Activated B cell treated with CpG ODN at 0.5 μM for 24 hours (primary cell): ENCODE data around the gene CCL7. TPM values are rescaled to one million over a fixed set of nuclear protein-coding genes. Genes with fewer than 3 reads are reported as not detected.

Source experiments
- ATAC-seq: fragments of 200-7000 bp; cut with Tn5 transposase; one replicate; pipeline ENCODE4 v1.10.0; 2021; ENCODE audit warnings: low read depth, mild to moderate bottlenecking, moderate library complexity
- CTCF ChIA-PET: fragments of 350-600 bp; sonication (Branson Sonifier 250); formaldehyde crosslinking; loops from one replicate; lab custom pipeline; 2021; ENCODE audit warnings: antibody characterized with exemption; lab: Charles Lee
- POLR2A ChIA-PET: fragments of 350-600 bp; sonication (Branson Sonifier 250); formaldehyde crosslinking; loops from one replicate; lab custom pipeline; 2021; ENCODE audit warnings: antibody characterized with exemption; lab: Charles Lee
- DNase-seq: peaks from one replicate; pipeline ENCODE4 v3.0.0; 2022
- H3K27ac Mint-ChIP-seq: one replicate; pipeline ENCODE4 v1.8.0; 2020; ENCODE audit warnings: mixed read lengths
- H3K27me3 Mint-ChIP-seq: one replicate; pipeline ENCODE4 v1.8.0; 2021; ENCODE audit warnings: mixed read lengths
- H3K36me3 Mint-ChIP-seq: one replicate; pipeline ENCODE4 v1.8.0; 2021; ENCODE audit warnings: low read depth, mixed read lengths
- H3K4me1 Mint-ChIP-seq: one replicate; pipeline ENCODE4 v1.8.0; 2021; ENCODE audit warnings: mixed read lengths
- H3K4me3 Mint-ChIP-seq: one replicate; pipeline ENCODE4 v1.8.0; 2020; ENCODE audit warnings: mild to moderate bottlenecking, mixed read lengths
- H3K9me3 Mint-ChIP-seq: one replicate; pipeline ENCODE4 v1.8.0; 2020; ENCODE audit warnings: mixed read lengths
- CTCF ChIP-seq: fragments of 200-600 bp; IDR thresholded peaks from one replicate; pipeline ENCODE4 v1.8.0; 2022; ENCODE audit warnings: antibody characterized with exemption, mild to moderate bottlenecking
- intact Hi-C: fragments of 100-400 bp; cut with micrococcal nuclease; formaldehyde crosslinking; loops from one replicate; pipeline ENCODE4 v1.15.1; 2024
- total RNA-seq: library from RNA; stranded (reverse); gene quantifications from 2 replicates; pipeline ENCODE4 v1.2.3, GENCODE V29; 2022

The CCL7 gene
- total RNA-seq, 1 donor from 2014 or later, result not detected

GRCh38 chr17:34318474-34318873 is 48.5 kb downstream of the CCL7 start:
- POLR2A ChIA-PET, result no interaction called here
- intact Hi-C loops, result no loop called here
- Mint-ChIP-seq H3K36me3 (no peaks in the 10 kb centered on the region), H3K27me3 (peaks cover 10% of the 10 kb centered on the region), H3K9me3 (no peaks in the 10 kb centered on the region), H3K4me1 (peaks cover 3% of the 10 kb centered on the region), H3K4me3 (no peak overlapping the region), H3K27ac (no peak overlapping the region)
- DNase-seq (no peak), ATAC-seq (no peak)
- no peak for TF ChIP-seq CTCF
- CTCF ChIA-PET, result interaction anchor here (0.6 kb wide), 1 partner anchor 31 kb away, joined by 4 read pairs; no protein-coding TSS in a partner anchor

- POLR2A ChIA-PET, result no interaction called here
- Mint-ChIP-seq H3K4me3 (no peak within 1 kb of the TSS), H3K27ac (no peak within 1 kb of the TSS), H3K36me3 (no peaks in the 10 kb centered on the region), H3K9me3 (peaks cover 4% of the 10 kb centered on the region), H3K27me3 (peaks cover 10% of the 10 kb centered on the region), H3K4me1 (peaks cover under 1% of the 10 kb centered on the region)
- intact Hi-C loops, result no loop called here
- TF ChIP-seq CTCF, result no peak
- DNase-seq (no peak), ATAC-seq (no peak)
- CTCF ChIA-PET, result interaction anchor here (0.6 kb wide), 1 partner anchor 31 kb away, joined by 4 read pairs; no protein-coding TSS in a partner anchor
These were observed 49.0 kb downstream of the CCL7 start, which contains the start of gene CCL8 for GRCh38 chr17:34319039-34319483. TSS of gene CCL8 (plus strand) at chr17:34319435. CDS start at chr17:34319502, 67 bp downstream.

Other genes with a start within 250 kb of the CCL7 start
- gene CCL2, start 14.9 kb upstream of the CCL7 start, total RNA-seq, result 1.5 and 2.1 TPM in 2 replicates
- gene CCL11, start 15.5 kb downstream of the CCL7 start, total RNA-seq, result not detected in 2 replicates
- not detected in 2 replicates for gene CCL8, start 49.2 kb downstream of the CCL7 start, total RNA-seq
- not detected in 2 replicates for gene CCL13, start 86.3 kb downstream of the CCL7 start, total RNA-seq
- gene CCL1, start 93.0 kb downstream of the CCL7 start, total RNA-seq, result not detected in 2 replicates